HG03196 (cell line): ENCODE measurements around the gene ATF2.
"Not testable (repeated sequence)": the region's sequence is repeated elsewhere in the genome, so short reads cannot be mapped to it uniquely, and the experiment has no call there.

Source experiments
- ATAC-seq: cut with Tn5 transposase; IDR thresholded peaks from one replicate; pipeline ENCODE4 v1.9.1; 2021; ENCODE audit not compliant: unreplicated experiment

Gene ATF2

DNA sequence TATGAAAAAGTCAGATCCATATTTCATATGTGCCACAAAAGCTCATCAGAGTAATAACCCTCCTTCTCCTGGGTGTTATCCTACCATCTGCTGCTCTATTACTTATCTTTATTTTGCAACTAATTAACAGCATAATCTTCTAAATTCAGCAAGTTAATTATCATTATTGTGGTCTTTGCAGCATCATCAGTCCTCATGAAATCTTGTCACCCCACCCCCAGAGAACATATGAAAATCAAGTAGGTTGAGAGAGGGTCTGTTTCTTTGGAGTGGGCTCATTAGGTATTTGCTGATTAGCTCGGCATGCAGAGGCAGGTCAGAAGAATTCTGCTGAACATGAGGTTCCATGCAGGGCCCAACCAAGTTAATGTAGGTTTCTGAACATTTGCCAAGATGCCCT is 64.8 kb downstream of the ATF2 start:
- no peak for ATAC-seq

DNA sequence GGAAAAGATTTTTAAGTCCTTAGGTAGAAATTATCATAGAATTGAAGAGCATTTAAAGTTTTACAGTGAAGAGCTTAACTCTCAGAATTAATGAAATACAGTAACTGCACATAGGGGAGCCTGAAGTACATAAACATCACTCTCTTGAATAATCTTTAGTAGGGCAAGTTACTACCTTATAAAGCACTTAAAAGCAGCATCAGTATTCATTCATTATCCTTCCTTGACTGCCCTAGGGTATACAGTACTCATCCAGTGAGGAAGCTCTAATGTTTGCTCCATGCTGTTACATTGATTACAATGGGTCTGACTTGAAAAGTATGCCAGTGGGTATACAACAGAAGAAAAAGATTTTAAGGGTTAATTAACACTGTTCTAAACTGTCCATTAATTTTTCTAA is 66.5 kb downstream of the ATF2 start:
- no peak for ATAC-seq

DNA sequence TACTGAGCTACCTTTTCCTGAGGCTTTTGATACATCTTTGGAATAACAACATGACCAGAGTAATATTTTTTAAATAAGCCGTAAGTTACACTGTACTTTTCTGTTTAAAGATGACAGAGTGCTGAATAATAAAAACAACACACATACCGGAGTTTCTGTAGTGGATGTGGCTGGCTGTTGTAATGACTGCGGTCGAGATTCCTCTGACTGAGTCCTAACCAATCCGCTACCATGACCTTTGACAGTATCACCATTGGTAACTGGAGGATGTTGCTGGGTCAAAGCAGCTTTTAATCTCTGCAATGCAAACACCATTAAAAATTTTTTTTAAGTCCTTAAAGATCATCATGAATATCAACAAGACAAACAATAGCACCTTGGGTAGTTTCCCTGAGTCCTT is 70.7 kb downstream of the ATF2 start:
- no peak for ATAC-seq

DNA sequence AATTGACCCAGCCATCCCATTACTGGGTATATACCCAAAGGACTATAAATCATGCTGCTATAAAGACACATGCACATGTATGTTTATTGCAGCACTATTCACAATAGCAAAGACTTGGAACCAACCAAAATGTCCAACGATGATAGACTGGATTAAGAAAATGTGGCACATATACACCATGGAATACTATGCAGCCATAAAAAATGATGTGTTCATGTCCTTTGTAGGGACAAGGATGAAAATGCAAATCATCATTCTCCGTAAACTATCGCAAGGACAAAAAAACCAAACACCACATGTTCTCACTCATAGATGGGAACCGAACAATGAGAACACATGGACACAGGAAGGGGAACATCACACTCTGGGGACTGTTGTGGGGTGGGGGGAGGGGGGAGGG is 83.9 kb downstream of the ATF2 start:
- ATAC-seq: not testable (repeated sequence)

DNA sequence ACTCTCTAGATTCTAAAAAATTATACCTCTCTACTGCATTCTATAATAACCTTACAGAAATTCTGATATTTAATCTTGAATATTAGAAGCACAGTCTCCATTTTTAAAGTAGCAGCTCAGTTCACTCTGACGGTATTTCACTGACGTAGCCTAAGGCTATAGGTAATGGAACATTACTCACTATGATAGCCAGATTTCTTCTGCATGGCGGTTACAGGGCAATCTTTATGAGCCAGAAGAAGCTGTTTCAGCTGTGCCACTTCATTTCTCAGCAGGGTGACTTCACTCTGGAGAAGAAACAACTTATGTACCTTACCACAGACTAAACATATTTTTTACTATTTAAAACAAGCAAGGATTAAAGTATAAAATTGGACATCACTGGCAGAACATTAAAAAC is 87.5 kb downstream of the ATF2 start:
- ATAC-seq: no peak

DNA sequence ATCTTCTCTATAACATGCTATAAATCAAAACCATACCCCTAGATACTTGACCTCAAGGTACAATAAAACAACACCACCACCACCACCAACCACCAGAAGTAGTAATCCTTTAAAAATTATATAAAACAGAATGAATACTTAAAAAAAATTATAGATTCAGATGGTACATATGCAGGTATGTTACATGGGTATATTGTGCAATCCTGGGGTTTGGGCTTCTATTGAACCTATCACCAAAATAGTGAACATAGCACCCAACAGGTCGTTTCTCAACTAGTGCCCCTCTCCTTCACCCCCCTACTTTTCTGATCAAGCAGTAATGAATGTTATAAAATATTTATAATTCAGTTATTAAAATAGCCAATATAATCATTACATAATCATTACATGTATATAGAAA is 91.7 kb downstream of the ATF2 start:
- ATAC-seq: no peak

DNA sequence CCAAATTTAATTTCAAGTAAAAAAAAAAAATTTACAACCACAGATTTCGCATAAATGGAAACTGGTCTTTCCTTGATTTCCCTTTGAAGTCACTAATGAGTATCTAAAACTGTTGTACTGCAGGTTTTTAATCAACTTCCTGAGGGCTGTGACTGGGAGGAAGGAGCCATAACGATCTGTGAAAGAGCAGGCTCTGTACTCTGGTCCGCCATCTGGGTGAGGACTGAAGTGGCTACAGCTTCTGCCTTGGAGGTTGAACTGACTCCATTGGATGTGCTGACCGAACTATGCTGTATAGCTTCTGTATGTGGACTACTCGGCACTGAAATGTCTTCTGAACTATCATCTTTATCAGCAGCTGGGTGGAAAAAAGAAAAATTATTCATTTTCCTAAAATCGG is 93.5 kb downstream of the ATF2 start:
- ATAC-seq: no peak

DNA sequence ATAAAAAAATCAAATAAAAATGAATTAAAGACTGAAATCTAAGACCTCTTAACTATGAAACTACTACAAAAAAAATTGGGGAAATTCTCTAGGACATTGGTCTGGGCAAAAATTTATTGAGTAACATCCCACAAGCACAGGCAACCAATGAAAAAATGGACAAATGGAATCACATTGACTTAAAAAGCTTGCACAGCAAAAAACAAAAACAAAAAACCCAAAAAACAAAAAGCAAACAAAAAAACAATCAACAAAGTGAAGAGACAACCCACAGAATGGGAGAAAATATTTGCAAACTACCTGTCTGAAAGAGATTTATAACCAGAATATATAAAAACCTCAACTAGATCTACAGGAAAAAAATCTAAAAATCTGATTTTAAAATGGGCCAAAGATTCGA is 99.5 kb downstream of the ATF2 start:
- no peak for ATAC-seq

DNA sequence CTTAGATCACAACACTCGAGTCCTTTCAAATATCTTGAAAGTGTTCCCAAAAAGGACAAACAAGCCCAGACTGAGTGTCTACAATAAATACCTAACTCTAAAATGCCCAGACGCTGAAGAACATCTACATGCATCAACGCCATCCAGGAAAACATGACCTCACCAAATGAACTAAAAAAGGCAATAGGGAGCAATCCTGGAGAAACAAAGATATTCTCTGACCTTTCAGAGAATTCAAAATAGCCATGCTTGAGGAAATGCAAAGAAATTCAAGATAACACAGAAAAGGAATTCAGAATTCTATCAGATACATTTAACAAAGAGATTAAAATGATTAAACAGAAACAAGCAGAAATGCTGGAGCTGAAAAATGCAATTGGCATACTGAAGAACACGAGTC is 101.6 kb downstream of the ATF2 start:
- ATAC-seq: no peak

DNA sequence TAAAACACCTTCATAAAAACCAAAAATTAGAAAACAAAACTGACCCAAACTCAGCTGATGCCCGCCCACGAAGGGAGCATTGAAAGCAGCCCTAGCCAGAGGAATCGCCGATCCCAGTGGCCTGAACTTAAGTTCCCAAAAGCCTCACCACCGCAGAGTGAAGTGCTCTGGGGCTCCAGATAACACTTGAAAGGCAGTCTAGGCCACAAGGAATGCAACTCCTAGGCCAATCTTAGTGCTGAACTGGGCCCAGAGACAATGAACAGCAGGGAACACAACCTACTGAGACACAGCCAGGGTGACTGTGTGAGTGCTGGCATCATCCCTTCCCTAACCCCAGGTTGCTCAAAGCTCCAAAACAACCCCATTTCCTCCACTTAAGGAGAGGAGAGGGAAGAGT is 103.2 kb downstream of the ATF2 start:
- ATAC-seq: no peak

DNA sequence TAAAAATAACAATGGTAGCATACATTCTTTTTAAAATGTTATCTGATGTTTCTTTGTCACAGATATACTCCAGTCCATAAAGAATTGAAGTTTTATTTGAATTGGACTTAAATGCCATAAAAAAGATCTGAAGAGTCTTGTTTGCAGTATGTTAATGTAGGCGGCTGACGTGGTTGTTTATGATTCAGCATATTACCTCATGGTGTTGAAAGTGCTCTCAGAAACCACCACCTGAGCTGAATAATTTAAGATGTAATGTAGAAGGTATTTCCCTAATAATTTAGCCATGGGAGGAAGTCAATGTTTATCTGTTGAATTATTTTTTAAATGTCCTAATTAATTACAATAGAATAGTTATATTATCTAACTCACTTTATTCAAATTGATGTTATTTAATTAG is 104.3 kb downstream of the ATF2 start:
- ATAC-seq: no peak

DNA sequence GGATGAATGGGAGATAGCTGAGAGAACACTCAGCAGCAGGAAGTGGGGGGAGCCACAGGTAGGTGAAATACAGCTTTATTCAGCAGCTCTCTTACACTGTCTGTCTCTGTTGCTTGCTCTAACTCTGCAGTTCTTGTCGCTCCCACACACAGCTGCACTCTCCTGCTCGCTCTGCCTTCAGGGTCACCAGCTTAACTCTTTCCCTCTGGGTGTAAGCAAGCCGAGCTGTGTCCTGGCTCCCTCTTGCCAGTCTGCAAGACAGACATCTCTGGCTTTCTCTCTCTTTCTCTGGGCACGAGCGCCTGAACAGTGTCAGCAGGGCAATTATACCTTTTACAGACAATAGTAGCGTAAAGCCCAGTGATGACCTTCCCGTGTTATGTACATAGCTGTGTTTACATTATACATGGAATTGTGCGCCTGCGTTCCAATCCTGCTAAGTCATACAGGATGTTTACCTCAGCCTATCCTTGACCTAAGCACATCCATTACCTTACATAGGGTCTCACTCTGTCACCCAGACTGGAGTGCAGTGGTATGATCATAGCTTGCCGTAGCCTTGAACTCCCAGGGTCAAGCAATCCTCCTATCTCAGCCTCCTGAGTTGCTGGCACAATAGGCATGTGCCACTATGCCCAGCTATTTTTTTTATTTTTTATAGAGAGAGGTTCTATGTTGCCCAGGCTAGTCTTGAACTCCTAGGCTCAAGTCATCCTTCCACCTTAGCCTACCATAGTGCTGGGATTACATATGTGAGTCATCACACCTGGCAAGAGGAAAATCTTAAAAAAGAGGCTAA is 105.0 kb downstream of the ATF2 start:
- no peak for ATAC-seq

DNA sequence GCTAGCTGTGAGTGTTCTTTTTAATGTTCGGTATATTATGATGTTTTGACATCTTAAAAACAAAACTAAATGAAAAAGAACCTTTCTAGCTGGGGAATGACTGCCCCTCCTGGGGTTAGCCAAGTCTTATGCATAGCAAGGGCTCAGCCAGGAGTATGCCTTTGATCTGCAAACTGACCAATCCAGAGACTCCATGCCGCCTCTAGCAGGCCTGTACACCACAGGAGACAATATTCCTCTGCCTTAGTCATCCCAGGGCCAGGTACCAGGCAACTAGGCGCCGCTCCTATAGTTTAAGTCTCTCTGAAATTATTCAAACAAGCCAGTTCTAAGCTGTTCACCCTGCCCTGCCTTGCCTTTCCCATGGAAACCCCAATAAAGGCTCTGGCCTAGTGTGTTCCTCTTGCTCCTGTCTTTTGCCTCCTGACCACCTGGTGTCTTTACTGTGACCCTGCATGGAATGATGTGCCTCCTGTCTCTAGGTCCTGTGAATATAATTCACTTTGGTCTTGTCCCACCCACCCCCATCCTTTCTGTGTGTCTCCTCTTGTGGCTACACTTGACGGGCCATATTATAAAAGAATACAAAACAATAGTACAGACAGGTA is 110.8 kb downstream of the ATF2 start:
- no peak for ATAC-seq

DNA sequence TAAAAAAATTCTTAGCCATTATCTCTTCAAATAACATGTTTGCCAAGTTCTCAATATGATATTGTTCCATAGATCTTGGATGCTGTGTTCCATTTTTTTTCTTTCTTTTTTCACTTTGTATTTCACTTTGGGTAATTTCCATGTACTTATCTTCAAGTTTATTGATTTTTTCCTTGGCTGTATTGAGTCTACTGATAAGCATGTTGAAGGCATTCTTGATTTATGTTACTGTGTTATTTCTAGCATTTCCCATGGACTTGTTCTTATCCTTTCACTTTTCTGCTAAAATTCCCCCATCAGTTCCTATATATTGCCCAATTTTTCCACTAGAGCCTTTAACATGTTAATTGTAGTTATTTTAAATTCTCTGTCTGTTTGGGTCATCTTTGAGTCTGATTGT is 112.0 kb downstream of the ATF2 start:
- ATAC-seq: no peak

DNA sequence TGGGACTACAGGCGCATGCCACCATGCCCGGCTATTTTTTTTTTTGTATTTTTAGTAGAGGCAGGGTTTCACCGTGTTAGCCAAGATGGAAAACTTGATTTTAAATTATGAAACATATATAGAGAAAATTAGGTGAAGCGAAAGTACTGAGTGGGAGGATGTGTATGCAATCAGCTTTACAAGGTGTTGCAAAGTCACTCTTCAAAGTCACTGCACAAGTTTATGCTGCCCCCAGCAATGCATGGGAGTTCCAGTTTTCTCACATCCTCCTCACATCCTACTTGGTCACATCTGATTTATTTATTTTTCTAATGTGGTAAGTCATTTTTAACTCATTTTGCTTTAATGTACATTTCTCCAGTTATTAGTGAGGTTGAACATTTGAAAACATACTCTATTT is 113.7 kb downstream of the ATF2 start:
- ATAC-seq: no peak

DNA sequence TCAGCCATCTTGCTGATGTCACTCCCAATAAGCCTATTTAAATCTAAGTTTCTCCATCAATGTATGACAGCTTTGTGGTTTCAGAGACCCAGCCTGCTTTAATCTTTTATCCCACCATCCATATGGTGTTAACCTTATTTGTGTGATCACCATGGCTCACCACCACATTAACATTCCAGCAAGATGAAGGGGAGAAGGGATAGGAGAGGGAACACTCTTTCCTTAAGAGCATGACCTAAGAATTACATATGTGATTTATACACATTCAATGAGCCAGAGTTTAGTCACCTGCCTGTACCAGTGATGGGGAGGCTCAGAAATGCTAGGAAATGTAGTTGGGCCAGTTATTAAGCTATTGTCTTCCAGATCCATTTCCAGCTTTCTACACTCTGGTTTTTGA is 118.3 kb downstream of the ATF2 start:
- ATAC-seq: no peak

DNA sequence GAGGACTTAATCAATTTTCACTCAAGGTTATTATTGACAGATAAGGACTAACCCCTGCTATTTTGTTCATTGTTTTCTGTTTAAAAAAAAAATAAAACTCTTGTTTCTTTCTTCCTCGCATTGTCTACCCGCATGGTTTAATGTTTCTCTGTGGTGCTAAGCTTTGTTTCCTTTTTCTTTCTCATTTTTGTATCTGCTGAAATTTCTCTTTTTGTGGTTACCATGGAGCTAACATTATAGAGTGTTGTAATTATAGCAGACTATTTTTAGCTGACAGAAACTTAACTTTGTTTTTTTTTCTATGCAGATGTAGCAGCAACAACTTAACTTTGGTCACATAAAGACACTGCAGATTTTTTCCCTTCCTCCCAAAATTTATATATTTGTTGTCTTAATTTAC is 119.7 kb downstream of the ATF2 start:
- ATAC-seq: no peak

DNA sequence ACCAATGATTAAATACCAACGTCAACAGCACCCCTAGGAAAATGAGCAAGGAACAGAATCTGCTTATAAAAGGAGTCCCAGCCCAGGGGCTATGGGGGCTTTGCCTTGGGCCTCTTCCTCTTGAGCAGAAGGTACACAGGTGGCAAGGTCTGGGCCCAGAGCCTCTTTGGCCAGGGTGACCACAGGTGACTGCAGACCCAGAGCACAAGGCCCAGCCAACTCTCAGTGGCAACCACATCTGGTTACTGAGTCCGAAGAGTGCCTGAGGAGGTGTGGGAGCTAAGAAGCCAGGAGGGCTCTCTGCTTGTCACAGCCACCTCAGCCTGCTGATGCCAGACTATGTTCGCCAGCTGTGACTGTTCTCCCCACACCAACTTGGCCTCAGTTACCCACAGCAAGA is 128.5 kb downstream of the ATF2 start:
- ATAC-seq: no peak

DNA sequence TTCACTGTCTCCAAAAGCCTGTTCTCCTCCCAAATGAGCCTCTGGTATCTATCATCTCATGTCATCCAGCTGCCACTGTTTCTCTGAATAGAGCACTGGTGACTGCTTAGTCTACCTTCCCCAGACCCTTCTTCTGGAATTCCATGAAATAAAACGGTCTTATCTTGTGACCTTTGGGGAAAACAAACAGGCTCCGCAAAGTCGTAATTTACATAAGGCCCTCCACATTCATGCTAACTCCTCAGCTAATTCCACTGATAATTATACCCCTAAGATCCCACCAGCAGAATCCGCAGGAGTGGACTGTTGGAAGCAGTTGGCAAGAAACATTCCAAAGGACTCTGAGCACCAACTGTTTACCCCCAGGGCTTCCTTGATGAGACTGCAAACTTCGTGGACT is 129.0 kb downstream of the ATF2 start:
- no peak for ATAC-seq

DNA sequence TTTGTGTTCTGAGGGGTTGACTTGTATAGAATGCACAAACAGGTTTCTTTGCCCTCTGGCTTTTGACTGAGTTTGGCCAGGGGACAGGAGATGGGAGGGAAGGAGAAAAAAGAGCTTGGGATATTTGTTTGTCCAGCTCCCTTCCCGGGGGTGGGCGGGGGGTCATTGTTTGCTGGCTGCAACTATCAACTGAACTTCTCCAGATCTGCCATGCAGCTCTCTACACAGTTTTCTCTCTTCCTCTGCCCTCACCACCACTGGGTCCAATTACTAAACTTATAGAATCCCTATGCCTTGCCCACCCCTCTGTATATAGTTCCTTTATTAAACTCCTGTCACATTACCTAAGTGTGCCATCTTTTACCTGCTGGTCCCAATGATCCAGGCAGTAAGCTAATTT is 130.1 kb downstream of the ATF2 start:
- no peak for ATAC-seq

DNA sequence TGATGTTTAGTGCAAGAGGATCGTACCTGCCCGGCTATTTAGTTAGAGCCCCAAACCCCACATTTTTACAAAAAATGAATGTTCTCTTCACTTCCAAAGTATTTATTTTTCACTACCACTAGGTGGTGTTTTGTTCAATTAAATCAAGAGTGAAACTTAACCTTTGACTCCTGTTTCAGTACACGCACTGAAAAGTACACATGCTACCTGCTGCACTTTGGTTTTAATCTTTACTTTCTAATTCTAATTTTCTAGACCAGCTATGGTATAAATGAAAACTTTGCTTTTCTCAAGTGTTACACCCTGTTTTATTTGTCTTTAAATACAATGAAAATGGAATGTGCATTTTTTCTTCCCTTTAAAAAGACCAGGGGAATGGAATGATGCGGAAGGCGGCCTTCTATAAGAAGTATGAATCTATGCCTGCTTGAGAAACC is 131.4 kb downstream of the ATF2 start:
- peak; percentile 63 for ATAC-seq

DNA sequence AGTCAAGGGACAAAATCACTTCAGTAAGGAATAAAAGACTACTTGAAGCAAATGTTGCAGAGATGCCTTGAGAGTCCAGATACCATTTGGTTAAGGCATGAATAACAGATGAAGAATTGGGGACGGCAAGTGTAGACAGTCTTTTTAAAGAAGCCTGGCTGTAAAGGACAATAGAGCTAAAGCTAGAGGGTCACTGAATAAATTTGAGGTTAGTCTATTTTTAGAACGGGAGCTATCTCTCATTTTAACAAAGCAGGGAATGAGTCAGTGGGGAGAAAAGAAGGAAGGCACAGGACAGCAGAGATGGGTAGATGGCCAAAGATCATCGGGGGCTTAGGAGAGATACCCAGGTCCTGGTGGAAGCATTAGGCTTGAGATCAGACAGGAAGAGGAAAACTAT is 132.2 kb downstream of the ATF2 start:
- ATAC-seq: no peak

DNA sequence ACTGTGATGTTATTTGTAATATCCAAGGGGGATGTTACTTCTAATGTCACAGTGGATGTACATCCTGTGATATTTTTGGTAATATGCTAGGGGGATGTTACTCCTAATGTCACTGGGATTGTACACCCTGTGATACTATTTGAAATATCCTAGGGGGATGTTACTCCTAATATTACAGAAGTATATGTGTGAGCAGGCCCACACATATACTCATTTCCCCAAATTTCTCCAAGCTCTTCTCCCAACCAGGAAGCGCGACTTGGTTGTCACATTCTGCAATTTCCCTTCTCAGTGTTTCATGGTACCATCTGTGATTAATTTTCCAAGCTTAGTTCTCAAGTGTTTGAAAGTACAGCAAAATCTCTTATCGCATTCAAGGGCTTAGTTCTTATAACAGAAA is 133.3 kb downstream of the ATF2 start:
- no peak for ATAC-seq
